Stimulated activated CD8-positive, alpha-beta memory T cell treated with anti-CD3 and anti-CD28 coated beads, Interleukin-7, amount 100 ng/mL, for 24 hours (primary cell): ENCODE measurements around the gene EMD.
"Not testable (repeated sequence)": the region's sequence is repeated elsewhere in the genome, so short reads cannot be mapped to it uniquely, and the experiment has no call there.

Experiments used
- DNase-seq: peaks from one replicate; pipeline ENCODE4 v3.0.0-alpha.2; 2020; ENCODE audit warnings: low read depth

Gene EMD

DNA sequence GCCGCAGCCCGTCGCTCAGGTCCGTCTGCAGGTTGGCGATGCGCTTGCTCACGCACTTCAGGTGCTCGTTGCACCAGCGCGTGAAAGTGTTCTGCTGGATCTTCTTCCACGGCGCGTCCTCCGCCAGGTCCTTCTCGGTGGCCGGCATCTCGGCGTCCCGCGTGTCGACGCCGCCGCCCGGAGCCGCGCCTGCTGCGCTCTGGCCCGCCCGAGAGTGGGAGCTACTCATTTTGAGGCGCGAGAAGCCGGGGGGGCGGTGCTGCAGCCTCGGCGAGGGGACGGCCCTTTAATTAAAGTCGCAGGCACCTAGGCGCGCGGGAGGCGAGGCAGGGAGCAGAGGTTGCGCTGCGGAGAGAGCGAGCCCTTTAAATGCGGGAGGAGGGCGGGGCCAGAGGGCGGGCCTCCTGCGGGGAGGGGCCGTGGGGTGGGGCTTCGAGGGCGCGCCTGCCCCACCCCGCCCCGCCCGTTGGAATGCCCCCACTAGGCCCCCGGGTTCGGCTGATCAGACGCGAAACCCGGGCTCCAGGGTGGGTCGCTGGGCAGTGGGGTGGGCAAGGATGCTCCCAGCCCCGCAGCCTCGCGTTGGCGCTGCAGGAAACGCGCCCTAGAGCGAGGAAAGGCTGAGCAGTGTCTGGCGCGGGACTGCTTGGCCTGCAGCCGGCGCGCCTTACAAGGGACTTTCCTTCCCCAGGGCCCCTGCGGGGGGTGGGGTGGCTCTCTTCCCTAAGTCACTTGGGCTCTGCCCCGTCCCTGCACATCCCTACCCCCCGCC is 7.9 kb upstream of the EMD start:
- peak; percentile 76 for DNase-seq

DNA sequence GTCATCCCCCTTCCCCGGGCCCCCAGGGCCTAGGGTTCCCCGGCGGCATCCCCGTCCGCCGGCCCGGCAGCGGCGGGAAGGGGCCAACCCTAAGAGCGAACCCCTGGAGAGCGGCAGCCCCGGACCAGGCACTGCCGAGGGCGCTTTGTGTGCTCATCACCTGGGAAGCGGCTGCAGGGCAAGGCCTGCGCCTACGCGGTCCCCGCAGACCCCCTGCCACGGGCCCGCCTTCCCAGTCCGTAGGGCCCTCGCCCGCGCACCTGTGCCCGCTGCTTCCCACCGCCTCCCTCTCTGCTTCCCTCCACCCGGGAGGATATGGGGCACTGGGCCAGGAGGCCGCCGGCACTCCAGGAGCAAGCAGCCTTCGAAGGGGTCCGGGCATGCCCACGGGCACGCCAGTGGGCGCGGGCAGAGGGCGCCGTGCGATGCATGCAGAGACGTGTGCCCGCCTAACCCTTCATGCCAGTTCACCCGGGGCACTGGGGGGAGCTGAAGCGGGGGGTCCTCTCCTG is 7.2 kb upstream of the EMD start:
- DNase-seq = no peak

- no peak for DNase-seq
Observed at GRCh38 chrX:154372612-154373022, 6.5 kb upstream of the EMD start.

DNA sequence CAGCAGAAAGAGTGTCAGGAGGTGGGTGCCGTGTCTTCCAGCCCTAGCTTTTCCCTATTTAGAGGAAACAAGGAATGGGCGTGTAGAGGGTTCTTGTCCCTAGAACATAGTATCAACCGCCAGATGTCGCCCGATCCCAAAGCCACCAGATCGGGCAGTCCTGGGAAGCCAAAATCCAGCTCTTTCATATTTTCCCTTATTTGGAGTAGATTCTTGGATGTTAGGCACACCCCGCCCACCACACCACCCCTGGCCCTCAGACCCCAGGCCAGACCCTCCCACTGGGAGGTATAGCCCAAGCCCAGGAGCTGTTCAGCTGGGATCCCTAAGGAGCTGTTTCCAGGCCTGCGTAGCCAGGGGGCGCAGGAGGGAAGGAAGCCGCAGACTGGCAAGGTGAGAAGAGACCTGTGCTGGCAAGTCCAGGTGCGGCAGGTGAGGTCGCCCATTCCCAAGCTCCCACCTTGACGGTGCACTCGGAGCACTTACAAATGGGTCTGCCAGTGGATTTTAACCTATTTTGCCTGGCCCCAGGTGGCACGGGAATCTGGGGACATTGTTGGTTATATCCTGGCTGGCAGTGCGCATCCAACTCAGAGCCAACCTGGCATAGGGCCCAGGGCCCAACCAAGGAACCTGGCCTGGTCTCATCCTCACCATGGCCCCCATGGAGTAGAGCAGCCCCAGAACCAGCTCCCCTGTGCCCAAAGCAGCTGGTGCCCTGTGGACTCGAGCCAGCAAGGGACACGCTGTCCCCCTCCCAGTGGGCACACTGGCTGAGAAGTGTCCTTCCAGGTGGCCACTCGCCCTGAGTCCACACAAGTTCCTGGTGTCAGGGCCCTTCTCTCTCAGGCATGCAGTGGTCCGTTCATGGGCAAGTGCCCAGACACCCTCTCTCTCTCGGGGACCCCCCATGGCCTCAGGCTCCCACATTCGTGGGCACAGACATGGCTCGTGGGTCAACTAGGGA is 5.5 kb upstream of the EMD start:
- DNase-seq = no peak

- no peak for DNase-seq
Observed at GRCh38 chrX:154374313-154375155, 4.6 kb upstream of the EMD start, which contains the start of gene FLNA. Gene FLNA, minus strand, starts transcription at chrX:154374634. Its CDS starts 3,389 bp downstream, at chrX:154371245.

GRCh38 chrX:154375156-154375504 is 4.0 kb upstream of the EMD start:
- DNase-seq = no peak

DNA sequence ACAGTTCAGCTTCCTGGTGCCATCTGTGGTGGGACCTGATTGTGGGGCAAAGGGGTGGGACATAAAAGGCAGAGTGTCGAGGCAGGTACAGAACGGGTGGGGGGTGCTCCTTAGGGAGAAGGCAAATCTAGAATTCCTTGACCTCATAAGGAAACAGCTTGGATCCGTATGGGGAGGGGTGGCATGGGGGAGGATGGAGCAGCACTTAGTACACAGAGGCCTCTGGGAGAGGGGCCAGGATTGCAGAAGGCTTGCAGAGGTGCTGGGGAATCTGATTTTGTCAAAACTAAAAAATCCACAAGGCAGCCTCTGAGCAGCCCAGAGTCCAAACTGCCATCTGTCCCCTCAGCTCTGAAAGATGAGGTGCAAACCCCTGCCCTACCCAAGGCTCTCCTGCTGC is 2.3 kb upstream of the EMD start:
- no peak for DNase-seq

- no peak for DNase-seq
Observed at GRCh38 chrX:154378059-154378798, 866 bp upstream of the EMD start.

DNA sequence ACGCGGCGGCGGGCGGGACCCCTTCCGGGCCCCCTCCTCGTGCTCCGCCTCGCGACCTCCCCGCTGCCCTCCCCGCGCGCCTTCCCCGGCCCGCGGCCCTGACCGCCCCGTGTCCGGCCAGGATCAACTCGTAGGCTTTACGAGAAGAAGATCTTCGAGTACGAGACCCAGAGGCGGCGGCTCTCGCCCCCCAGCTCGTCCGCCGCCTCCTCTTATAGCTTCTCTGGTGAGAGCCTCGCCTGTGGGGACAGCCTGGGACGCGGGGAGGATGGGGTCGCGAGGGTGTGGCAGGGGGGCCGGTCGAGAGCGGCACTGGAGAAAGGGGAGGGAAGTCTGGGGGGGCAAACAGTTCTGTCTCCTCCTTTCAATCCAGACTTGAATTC is 465 bp downstream of the EMD start:
- no peak for DNase-seq

DNA sequence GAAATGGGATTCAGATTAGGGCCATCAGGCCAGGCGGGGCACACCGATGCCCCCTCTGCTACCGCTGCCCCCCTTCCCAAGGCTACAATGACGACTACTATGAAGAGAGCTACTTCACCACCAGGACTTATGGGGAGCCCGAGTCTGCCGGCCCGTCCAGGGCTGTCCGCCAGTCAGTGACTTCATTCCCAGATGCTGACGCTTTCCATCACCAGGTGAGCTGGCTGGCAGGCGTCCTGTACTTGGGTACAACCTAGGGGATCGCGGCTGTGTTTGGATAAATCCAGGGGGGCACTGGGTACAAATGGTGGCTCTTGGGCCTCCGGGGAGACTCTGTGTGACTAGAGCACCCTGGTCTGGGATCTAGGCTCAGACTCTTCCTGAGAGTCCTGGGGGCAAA is 1.1 kb downstream of the EMD start:
- no peak for DNase-seq

GRCh38 chrX:154380787-154381186 is 1.7 kb downstream of the EMD start:
- no peak for DNase-seq

- DNase-seq = no peak
Observed at GRCh38 chrX:154381271-154381670, 2.2 kb downstream of the EMD start.

DNA sequence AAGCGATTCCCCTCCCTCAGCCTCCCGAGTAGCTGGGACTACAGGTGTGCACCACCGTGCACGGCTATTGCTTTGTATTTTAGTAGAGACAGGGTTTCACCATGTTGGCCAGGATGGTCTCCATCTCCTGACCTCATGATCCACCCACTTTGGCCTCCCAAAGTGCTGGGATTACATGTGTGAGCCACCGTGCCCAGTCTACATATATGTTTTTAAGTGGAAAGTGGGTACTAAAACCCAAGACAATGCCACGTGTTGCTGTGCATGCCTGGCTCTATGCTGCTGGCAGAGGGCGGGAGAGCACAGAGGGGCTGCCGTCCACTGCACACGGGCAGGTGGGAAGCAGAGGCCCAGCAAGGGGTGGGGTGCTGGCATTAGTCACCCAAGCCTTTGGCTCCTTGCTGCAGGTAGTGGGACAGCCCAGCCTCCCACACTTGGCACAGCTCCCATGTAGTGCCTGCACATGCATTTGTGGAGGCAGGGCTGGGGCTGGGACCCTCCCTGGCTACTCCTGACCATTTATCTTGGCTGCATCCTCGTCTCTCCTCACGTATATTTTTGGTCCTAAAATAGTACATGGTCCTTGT is 3.5 kb downstream of the EMD start:
- no peak for DNase-seq

DNA sequence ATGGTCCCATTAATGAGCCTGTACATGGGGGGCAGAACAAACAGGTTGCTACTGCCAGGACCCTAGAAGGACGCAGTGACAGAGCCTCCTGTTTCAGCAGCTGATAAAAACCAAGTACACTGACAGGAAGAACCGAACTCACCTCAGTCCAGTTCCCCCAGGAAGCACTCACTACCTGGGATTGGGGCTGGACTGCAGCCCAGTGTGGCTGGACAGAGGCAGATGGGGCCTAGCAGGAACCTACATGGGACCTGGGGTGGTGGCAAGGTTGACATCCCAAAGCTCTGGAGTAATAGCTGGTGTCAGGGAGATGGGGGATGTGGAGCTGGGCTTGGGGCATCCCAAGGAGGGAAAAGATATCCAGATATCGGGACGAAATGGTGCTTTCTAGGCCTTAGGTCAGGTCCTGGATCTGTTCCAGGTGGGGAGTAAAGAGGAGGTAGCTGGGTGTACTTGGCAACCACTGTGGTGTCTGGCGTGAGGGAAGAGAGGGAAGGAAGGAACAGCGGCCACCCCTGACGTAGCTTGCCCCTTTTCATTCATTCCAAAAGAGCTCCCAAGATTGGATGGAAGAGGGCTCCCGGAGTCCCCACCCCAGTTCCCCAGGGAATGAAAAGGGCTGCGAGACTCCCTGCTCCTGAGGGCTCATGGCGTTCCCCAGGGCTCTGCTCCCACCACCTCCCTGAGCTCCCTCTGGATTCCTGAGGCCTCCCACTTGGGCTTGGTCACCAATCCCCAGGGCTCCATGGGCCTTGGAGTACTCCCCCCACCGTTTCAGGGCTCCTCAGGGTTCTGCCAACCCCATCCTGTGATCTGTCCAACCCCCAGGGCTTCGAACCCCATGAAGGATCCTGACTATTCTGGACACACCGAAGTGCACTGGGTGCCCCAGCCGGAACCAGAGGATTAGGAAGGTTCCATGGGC is 4.5 kb downstream of the EMD start:
- DNase-seq = no peak

- DNase-seq = no peak
Observed at GRCh38 chrX:154384284-154384892, 5.3 kb downstream of the EMD start.

GRCh38 chrX:154388094-154388493 is 9.0 kb downstream of the EMD start:
- not testable (repeated sequence) for DNase-seq

DNA sequence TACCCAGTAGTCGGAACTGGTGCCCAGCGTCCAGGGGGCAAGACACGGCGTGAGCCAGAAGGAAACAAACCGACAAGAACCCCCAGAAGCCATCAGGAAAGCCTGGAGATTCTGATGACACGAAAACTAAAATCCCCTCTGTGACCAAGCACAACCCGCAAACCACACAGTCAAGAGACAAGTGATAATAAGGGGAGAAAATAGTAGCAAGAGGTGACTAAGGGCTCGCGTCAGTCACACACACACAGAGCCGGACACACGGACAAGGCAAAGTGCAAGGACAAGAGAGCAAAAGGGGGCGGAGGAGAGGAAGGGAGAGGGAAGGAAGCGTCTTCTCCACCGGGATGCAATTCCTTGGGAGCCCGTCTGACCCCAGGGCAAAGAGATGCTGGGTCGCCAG is 9.6 kb downstream of the EMD start:
- not testable (repeated sequence) for DNase-seq

- DNase-seq = not testable (repeated sequence)
Observed at GRCh38 chrX:154389812-154390747, 11.0 kb downstream of the EMD start.
